ENCODE results near the gene POLR3GL. TPM values are rescaled to one million over a fixed set of nuclear protein-coding genes. Genes with fewer than 3 reads are reported as not detected.

POLR3GL gene
- polyA plus RNA-seq, 4 donors, result 33.7 to 40.0 (median 36.1) TPM

DNA sequence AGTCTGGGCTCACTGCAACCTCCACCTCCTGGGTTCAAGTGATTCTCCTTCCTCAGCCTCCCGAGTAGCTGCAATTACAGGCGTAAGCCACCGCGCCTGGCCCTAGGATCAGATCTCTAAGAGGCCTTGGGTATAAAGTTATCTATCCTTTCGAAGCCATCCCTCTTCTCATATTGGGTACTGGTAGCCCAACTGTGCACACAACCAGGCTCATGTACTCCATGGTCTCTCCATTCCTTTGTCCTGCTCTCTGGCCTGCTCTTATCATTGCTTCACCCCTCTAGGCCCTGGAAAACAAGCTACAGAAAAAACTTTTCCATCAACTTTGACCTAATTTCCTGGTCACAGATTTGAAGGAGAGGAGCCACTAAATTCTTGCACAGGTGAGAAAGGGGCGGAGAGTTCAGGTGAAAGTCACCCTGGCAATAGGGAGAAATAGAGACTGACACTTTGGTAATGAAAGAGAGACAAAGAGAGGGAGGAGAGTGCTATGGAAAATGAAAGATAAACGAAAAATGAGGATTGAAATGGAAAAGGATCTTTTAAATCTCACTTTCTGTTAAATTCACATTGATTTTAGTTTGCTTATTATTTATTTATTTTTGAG lies 25.9 kb downstream of the POLR3GL start:
- no peak for DNase-seq (ENCODE audit: low read depth in 4 of 4, low spot score in 3 of 4)

DNA sequence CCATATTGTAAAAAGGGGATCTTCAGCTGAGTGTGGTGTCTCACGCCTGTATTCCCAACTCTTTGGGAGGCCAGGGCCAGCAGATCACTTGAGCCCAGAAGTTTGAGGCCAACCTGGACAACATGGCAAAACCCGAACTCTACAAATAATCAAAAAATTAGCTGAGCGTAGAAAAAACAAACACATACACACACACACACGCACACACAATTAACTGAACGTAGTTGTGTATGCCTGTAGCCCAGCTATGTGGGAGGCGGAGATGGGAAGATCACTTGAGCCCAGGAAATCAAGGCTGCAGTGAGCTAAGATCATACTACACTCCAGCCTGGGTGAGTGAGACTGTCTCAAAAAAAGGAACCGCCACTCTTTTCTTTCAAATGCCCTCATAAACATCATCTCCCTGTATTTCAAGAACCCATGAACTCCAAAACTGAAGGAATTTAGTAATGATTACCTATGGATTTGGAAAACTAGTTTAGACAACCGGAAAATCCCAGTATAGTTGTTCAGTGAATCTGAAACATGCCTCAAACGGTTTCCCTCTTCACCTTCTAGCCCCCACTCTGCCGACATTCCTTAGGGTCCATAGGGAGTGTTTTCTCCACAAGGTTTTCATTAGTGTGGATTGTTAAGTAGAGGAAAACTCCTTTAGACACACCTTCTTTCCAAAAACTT lies 27.4 kb downstream of the POLR3GL start:
- DNase-seq (ENCODE audit: low read depth in 4 of 4, low spot score in 3 of 4), result no peak

DNA sequence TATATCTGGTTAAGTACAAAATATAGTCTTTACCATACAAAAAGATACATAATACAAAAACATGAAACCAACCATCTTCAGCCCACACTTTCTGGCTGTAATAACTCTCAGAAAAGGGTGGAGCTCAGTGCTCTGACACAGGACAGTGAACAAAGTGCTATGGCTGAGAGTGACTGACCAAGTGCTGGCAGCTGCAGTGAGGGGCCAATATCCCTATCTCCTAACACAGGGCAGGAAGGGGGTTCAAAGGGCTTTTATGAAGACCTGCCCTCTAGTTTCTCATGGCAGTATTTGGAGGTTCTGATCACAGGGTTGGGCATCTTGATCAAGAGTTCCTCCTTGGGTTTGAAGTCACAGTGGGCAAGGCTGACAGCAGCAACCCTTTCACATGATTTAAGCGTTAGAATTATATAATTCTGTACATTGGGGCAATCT lies 28.0 kb downstream of the POLR3GL start:
- DNase-seq (ENCODE audit: low read depth in 4 of 4, low spot score in 3 of 4), result no peak

DNA sequence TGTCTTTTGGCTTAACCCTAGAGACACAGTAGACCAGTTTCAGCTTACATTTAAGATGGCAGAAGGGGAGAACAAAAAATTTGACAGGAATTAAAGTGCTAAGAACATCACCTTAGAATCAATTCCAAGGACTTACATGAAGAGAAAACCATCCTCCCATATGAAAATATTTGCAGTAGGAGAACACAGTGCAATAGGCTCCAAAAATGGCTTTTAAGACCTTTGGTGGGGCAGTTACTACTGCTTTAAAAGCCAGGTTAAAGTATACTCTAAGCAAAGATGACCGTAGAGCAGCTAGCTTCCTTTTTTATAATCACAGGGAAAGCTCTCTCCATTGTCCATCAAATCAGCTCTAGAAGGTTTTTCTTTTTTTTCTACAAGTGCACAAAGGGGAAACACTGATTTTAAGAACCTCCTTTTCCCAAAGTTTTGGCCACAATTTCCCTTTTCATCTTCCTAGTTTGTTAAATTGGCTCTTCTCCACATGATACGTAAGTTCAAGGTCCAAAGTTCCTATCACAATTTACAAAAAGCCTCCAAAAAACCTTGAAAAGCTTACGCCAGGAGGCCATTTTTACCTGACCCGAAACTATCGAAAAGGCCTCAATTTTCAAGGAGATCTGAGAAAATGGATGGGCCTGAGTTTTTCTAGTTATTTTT lies 28.6 kb downstream of the POLR3GL start:
- DNase-seq (ENCODE audit: low read depth in 4 of 4, low spot score in 3 of 4), result no peak

DNA sequence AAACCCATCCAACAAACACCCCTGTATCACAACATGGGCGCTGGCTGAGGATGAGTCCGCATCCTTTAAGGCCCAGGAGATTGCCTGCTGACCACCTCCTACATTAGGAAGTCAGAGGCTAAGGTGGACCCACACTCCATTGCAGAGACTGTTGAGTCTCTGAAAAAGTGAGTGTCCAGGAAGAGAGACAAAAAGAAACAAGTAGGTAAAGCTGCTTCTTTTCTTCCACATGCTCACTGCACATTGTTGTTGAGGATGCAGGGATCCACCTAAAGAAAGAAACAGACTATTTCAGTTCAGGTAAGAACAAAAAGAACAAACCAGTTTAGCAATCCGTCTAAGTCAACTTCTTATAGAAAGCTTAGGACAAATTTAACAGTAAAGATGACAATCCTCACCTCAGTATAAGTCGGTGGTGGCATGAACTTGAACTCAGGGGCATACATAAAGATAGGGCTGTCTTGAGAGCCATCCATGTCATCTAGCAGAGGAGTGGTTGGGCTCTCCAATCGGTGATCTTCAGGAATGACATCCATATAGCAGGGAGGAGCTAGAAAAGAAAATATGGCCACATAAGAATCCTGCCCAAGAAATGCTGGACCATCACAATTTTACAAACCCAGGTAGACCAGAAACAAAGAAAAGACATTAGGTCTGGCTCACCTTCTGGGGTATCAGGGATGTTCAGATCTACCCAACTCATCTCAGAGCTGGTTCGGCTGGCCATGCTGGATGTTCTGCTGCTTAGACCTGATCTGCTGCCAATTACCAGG lies 29.3 kb downstream of the POLR3GL start:
- no peak for DNase-seq (ENCODE audit: low read depth in 4 of 4, low spot score in 3 of 4)

DNA sequence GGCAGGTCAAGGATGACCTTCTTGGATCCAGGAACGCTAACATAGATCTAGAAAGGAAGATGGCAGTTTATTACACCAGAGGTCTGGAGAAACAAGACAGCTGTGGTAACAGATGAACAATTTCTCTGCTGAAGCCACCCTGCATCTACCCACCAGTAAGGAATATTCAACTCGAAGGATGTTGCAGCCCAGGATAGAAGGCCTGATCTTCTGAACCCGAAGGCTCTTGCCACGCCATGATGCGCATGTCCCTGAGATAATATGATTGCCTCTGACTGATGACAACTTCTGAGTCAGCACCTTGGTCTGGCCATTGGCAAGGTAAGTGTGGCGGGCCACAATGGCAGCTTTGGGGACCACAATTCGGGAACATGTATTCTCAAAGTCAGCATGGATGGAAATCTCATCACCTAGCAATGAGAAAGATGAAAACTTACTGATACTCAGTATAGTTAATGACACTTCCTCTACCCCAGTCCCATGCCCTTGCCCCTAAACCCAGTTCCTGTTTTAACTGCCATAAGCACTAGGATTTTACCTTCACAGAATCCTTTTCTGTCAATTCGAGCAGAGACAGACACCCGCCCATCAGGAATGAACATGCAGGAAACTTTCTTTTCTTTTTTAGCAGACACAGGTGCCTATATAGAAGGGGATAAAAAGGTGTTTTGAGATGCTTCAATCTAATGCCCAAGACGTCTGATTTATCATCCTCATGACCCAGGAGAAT lies 30.1 kb downstream of the POLR3GL start:
- no peak for DNase-seq (ENCODE audit: low read depth in 4 of 4, low spot score in 3 of 4)

DNA sequence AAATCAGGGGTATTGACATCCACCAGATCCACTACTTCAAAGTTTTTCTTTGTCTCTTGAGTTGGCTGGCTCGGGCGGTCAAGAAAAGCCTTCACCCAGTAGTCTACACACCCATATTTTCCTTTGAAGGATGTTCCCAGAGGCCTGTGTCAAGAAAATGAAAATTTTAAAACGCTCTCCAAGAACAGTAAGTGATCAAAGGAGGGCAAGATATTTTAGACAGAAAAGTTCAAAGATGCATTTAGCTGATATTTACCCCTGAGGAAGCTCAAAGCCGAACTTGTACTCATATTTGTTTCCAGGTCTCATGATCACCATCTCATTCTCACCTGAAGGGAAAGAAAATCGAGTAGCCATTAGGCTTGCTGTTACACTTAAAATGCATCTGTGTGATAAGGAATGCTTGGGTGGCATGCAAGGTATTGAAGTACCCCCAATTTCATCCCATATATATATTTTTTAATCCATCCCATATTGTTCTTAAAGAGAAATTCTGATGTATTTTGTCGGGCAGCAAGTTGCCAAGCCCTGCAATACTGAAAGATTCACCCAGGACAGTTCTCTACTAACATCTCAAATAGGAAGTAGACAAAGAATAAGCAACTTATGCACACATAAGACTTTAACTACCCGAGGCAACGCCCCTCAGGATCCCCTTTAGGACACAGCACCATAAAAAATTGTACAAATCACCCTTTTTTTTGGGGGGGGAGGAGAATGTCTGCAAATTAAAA lies 30.8 kb downstream of the POLR3GL start:
- no peak for DNase-seq (ENCODE audit: low read depth in 4 of 4, low spot score in 3 of 4)

DNA sequence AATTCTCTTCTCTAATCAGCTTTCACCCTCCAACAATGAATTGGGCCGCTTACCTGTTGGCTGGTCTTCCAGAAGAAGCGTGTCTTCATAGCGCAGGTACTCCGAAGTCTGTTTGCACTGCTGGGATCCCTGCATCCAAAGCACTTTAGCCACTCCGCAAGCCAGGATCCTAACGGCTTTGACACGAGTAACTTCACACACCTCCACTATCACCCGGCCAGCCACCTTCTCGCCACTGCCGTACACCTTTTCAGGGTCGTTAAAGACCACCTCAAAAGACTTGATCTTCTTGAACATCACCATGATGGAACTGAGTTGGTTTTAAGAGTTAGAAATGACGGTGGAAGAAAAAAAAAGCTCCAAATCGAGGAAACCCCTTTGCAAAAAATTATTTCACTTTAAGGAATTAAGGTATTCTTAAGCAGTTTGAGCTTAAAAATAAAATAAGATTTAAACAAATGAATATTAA lies 31.5 kb downstream of the POLR3GL start:
- DNase-seq (ENCODE audit: low read depth in 4 of 4, low spot score in 3 of 4), result no peak

DNA sequence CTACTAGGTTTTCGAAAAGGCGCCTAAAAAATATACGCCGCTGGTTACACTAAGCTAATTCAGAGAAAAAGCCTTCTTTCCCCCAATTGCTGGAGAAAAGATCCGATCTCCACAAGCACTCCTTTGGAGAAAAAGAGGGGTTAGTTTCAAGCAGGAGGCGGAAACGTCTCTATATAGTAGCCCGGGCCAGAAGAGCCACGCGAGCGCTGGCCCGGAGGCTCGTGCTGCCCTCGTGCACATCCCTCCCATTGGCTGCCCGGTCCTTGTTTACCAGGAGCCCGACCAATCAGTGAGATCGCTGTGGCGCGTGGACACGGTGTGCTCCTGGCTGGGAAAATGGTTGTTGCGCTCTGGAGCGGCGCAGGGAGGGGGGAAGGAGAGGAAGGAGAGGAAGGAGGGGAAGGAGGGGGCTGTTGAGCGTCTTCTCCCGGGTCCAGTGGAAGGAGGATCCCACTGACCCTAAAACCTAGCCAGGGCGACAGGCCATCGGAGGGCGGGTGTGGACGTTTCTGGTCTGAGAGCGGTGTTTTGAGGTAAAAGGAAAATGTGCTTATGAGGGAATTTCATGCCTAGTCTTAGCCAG lies 32.0 kb downstream of the POLR3GL start, which contains the start of gene TXNIP:
TXNIP (minus strand) TSS at position 147 of the 583 bp plus-strand sequence. CDS start 313 bp downstream, outside the sequence.
- DNase-seq (ENCODE audit: low read depth in 4 of 4, low spot score in 3 of 4), result peak; percentile 97 to 99 (median 98)

DNA sequence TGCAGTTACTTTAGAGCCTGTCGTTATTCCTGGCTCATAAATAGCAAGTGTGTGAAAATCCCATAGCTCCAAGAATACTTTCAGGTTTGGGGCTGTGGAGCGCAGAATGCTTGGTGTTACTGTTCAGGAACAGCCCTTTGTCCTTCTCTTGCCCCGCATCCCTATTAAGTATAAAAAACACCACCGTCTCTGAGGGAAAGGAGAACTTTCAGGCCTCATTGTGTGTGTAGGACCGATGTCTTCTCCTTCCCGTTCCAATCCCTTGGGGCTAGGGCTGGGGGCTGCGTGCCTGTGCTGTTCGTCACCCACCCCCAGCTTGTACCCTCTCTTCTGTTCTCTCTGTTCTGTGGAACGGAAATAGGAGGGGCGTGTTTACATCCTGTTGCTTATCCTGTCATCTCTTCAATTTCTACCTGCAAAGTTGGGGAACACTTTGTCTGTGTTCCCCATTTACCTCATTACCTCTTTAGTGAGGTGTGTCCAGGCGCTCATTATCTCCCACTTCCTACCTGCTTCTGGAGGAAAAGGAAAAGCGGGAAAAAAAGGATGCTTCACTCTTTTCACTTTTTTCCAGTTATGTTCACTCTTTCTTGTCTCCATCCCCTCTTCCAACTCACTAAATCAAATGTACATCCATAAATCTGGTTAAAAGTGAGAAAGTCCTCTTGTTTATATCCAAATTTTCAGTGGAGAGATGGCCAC lies 32.7 kb downstream of the POLR3GL start:
- DNase-seq (ENCODE audit: low read depth in 4 of 4, low spot score in 3 of 4), result no peak

DNA sequence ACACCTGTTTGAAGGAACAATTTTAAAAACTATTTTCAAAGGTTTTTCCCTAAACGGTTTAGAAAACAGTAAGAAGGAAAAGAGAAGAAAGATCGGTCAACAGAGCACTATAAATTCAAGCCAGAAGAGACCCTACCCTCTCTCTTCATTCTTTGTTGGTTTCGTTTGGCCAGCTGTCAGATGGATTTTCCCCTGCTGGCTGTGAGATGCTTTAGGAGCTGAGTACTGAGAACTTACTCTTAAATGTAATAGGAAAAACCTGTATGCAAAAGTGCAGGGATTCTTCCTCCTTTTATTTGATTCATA lies 33.2 kb downstream of the POLR3GL start:
- DNase-seq (ENCODE audit: low read depth in 4 of 4, low spot score in 3 of 4), result no peak

DNA sequence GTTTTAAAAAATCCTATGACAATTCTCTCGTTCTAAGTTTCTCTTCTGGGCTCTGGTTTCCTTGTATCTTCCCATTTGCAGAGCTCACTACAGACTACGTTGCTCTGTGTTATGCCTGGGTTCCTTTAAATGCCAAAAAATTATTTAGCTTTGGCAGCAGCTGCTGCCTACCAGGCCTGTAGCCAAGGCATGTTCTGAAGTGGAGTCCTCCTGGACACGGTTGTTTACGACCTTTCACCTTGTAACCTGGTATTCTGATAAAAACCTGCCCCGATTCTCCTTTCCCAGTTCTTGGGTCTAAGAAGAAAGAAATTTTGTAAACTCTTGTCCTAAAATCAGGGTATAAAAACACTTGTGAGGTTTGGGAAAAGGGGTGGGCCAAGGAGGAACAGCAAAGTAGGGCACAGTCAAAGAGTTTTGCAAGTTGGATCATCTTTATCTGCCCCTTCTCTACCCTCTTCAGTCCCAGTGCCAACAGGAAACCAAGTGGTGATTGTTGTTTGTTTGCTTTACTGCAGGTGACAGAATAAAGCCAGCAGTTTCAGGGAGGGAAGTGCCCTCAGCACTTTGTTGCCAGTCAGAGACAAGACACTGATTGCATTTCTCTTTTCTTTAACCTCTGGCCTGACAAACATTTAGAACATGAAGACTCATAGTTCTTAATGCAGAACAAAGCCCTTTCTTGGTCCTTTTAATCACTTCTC lies 35.0 kb downstream of the POLR3GL start:
- no peak for DNase-seq (ENCODE audit: low read depth in 4 of 4, low spot score in 3 of 4)

DNA sequence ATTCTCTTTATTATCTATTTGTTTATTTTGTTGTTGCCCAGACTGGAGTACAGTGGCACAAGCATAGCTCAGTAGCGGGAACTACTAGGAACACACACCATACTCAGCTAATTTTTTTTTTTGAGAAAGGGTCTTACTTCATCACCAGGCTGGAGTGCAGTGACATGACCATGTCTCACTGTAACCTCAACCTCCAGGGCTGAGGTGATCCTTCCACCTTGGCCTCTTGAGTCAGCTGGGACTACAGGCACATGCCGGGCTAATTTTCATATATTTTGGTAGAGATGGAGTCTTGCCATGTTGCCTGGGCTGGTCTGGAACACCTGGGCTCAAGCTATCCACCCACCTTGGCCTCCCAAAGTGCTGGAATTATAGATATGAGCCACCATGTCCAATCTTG lies 37.2 kb downstream of the POLR3GL start:
- no peak for DNase-seq (ENCODE audit: low read depth in 4 of 4, low spot score in 3 of 4)

DNA sequence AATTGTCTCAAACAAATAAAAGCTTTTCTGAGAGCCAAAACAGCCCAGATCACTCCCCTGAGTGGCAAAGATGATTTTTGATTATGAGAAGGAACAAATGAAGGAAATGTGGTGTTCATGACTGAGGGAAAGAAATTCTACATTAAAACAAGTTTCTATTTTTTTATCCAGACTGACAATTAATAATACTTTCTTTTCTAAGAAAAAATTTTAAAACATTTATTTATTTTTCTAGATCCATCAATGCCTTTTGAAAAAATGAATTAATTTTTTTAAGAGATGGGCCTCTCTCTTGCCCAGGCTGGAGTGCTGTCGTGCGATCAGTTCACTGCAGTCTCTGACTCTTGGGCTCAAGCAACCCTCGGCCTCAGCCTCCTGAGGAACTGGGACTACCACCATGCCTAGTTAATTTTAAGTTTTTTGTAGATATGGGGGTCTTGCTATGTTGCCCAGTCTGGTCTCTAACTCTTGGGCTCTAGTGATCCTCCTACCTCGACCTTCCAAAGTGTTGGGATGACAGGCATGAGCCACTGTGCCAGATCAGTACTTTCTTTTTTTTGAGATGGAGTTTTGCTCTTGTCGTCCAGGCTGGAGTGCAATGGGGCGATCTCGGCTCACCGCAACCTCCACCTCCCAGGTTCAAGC lies 43.1 kb downstream of the POLR3GL start:
- no peak for DNase-seq (ENCODE audit: low read depth in 4 of 4, low spot score in 3 of 4)

DNA sequence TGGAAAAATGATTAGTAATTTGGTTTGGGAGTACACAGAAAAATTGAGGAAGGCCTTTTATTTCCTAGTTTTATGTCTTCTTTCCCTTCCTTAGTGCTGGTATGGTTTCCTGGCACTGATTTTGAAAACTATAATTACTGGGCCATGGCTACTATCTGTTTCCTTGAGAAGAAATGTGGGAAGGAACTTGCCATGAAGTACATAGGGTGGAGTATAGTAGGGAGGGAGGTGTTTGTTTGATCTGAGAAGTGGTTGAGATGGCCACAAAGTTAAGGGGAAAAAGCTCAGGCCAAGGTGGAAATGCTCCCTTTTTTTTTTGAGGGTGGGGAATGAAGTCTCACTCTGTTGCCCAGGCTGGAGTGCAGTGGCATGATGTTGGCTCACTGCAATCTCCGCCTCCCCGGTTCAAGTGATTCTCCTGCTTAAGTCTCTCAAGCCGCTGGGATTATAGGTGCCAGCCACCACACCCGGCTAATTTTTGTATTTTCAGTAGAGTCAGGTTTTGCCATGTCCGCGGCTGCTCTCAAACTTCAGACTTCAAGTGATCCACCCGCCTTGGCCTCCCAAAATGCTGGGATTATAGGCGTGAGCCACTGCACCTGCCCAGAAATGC lies 45.7 kb downstream of the POLR3GL start:
- DNase-seq (ENCODE audit: low read depth in 4 of 4, low spot score in 3 of 4), result no peak

DNA sequence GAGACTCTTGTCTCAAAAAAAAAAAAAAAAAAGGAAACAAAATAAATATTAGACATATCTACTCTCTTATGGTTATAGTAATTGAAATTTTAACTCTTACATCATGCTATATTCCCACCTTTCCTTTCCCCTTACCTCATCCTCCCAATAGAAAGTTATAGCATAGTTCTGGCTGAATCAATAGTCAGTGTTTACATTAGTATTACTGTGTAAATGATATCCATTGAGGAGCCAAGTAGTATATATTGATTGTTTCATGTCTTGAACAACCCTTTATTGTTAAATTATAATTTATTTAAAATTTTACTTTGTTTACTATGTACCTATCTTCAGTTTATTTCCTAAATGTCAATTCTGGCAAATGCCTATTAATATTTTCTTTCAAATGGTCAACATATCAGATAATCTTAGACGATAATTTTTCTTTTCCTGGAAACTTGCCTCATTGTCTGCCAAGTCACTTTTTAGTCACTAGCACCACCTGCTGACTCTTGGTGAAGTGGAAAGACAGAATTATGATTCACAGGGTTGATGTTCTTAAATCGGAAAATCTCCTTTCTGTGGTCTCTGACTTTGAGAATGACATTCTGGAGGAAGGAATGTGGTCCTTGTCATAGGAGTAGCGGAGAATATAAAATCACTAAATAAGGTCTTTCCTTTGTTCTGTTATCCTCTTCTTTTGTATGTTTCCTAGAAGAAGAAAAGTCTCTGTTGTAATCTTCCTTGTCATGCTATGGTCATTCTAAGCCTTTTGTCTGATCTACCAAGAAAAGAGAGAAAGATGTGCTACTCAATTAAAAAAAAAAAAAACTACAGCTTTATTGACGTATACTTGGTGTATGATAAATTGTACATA lies 48.4 kb downstream of the POLR3GL start:
- peak in 1 of 4 donors; percentile 58 for DNase-seq (ENCODE audit: low read depth in 4 of 4, low spot score in 3 of 4)

Data from right renal pelvis (tissue), 4 donors.